Measurements from ENCODE around the gene CKAP4. TPM values are rescaled to one million over a fixed set of nuclear protein-coding genes. Genes with fewer than 3 reads are reported as not detected.

The CKAP4 gene
- total RNA-seq, 2 donors from 2014 or later, result 5.1 to 17.4 TPM

GRCh38 chr12:106281056-106281782 is 33.4 kb upstream of the CKAP4 start:
- DNase-seq (ENCODE audit: low spot score in 2 of 2) (no peak), ATAC-seq (no peak)
- Mint-ChIP-seq H3K36me3 (peaks cover 0 to 8% of the 10 kb centered on the region in 2 donors), H3K9me3 (no peaks in the 10 kb centered on the region), H3K27ac (no peak overlapping the region)

DNA sequence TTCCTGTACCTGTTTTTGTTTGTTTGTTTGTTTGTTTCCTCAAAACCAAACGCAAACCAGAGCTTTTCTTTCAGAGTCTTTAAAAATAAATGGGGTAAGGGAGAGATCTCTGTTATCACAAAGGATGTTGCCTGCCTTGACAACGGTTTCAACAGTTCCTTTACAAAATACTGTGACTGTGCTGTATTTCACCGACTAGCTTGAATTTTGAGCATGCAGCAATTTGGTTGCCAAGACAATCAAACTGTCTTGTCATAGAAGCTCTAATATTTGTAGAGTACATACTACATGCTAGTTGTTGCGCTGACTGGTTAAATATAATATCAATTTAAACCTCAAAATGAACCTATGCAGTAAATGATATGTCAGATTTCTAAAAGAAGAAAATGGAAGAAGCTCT is 32.3 kb upstream of the CKAP4 start:
- no peak overlapping the region for H3K27ac Mint-ChIP-seq
- DNase-seq (ENCODE audit: low spot score in 2 of 2) (no peak), ATAC-seq (no peak)
- H3K36me3 Mint-ChIP-seq, result peaks cover 0 to 8% of the 10 kb centered on the region in 2 donors
- H3K9me3 Mint-ChIP-seq, result no peaks in the 10 kb centered on the region

GRCh38 chr12:106276032-106276740 is 28.4 kb upstream of the CKAP4 start:
- DNase-seq (ENCODE audit: low spot score in 2 of 2) (no peak), ATAC-seq (peak in 1 of 2 donors; percentile 13)
- Mint-ChIP-seq H3K9me3 (no peaks in the 10 kb centered on the region), H3K27ac (no peak overlapping the region), H3K36me3 (no peaks in the 10 kb centered on the region)

DNA sequence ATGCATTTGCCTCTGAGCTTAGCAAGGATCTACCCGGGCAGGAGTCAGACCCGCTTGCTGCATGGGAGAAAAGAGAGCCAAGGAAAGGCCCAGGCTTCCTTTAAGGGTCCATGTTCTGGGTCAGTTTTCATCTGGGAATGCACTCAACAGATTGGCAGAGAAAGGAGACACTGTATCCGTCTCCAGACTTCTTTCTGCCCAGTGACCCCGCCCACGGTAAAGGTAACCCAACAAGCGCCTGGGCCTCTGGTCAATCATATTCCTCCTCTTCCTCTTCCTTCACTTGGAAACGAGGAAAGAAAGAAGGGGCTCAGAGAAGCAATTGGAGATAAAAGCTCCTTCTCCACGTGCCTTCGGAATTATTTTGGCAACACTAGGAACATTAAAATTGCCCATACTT is 27.6 kb upstream of the CKAP4 start:
- no peak for ATAC-seq
- H3K36me3 Mint-ChIP-seq, result no peaks in the 10 kb centered on the region

DNA sequence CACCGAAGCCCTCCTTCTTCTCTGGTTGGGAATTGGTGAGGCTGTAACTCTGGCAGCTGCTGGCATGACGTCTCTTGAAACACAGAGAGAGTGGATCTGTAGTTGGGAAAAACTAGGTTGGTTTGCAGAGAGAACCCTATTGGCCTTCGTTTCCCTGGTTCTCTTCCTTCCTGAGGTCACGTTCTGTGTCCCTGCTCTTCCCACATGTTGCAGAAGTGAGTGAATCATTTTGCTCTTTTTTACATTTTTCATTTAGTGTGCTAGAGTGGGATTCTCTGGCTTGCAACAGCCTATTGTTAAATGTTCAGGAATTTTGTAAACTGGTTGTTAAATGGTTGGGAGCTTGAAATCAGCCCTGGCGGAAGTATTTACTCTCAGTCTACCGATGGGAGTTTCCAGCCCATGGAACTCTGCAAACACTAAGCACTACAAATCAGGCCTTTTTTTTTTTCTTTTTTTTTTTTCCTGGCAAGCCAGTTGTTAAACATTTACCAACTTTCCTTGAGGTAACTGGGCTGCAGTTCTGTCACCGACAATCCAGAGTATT is 26.8 kb upstream of the CKAP4 start:
- Mint-ChIP-seq H3K27ac (no peak overlapping the region), H3K9me3 (no peaks in the 10 kb centered on the region), H3K36me3 (no peaks in the 10 kb centered on the region)
- DNase-seq (ENCODE audit: low spot score in 2 of 2) (no peak), ATAC-seq (no peak)

More for the DNA sequence above, 27.6 kb upstream of the CKAP4 start:
- DNase-seq (ENCODE audit: low spot score in 2 of 2), result no peak
- no peak overlapping the region for H3K27ac Mint-ChIP-seq
- H3K9me3 Mint-ChIP-seq, result no peaks in the 10 kb centered on the region

- DNase-seq (ENCODE audit: low spot score in 2 of 2), result no peak
- Mint-ChIP-seq H3K9me3 (no peaks in the 10 kb centered on the region), H3K27ac (no peak overlapping the region), H3K36me3 (no peaks in the 10 kb centered on the region)
- no peak for ATAC-seq
These were observed 26.2 kb upstream of the CKAP4 start for GRCh38 chr12:106274012-106274411.

- Mint-ChIP-seq H3K9me3 (no peaks in the 10 kb centered on the region), H3K27ac (no peak overlapping the region), H3K36me3 (no peaks in the 10 kb centered on the region)
- DNase-seq (ENCODE audit: low spot score in 2 of 2) (no peak), ATAC-seq (no peak)
These were observed 25.7 kb upstream of the CKAP4 start for GRCh38 chr12:106273491-106273890.

- no peaks in the 10 kb centered on the region for H3K9me3 Mint-ChIP-seq
- ATAC-seq (no peak), DNase-seq (ENCODE audit: low spot score in 2 of 2) (no peak)
- H3K27ac Mint-ChIP-seq, result no peak overlapping the region
- no peaks in the 10 kb centered on the region for H3K36me3 Mint-ChIP-seq
These were observed 24.0 kb upstream of the CKAP4 start for GRCh38 chr12:106271575-106272505.

GRCh38 chr12:106269150-106269771 is 21.4 kb upstream of the CKAP4 start:
- ATAC-seq, result no peak
- Mint-ChIP-seq H3K9me3 (no peaks in the 10 kb centered on the region), H3K27ac (no peak overlapping the region), H3K36me3 (no peaks in the 10 kb centered on the region)
- DNase-seq (ENCODE audit: low spot score in 2 of 2), result no peak

DNA sequence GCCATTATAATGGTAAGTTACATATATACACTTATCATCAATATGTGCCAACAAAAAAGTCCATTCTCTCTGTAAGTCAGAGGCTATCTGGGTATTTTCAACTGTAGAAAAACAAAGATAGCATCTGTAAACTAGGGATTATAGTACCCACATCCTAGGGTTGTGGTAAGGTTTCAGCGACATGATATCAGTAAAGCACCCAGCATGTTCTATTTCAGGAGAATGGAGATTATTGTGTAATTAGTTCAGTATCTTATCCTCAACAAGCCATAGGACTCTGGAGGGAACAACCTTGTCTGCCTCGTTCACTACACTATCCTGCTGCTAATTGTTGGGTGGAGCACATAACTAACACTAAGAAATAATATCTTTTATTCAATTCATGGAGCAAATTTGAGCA is 19.7 kb upstream of the CKAP4 start:
- ATAC-seq (no peak), DNase-seq (ENCODE audit: low spot score in 2 of 2) (no peak)
- Mint-ChIP-seq H3K36me3 (no peaks in the 10 kb centered on the region), H3K9me3 (no peaks in the 10 kb centered on the region), H3K27ac (no peak overlapping the region)

- no peak for DNase-seq (ENCODE audit: low spot score in 2 of 2)
- no peaks in the 10 kb centered on the region for H3K9me3 Mint-ChIP-seq
- ATAC-seq, result no peak
- H3K27ac Mint-ChIP-seq, result no peak overlapping the region
- H3K36me3 Mint-ChIP-seq, result no peaks in the 10 kb centered on the region
These were observed 17.3 kb upstream of the CKAP4 start for GRCh38 chr12:106265116-106265515.

DNA sequence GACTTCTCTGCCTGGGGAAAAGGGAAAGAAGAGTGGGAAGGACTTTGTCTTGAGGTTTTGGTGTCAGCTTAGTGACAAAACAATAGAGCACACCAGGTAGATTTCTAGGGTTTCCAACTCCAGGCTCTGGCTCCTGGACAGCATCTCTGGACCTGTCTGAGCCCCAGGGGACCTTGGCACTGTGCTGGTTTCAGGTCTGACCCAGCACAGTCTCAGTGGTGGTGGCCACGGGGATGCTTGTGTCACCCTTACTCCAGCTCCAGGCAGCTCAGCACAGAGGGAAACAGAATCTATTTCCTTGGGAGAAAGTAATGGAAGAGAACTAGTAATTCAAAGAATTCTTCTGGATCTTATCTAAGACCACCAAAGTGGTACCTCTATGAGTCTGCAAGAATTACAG is 11.1 kb upstream of the CKAP4 start:
- Mint-ChIP-seq H3K36me3 (no peaks in the 10 kb centered on the region), H3K9me3 (no peaks in the 10 kb centered on the region), H3K27ac (no peak overlapping the region)
- no peak for DNase-seq (ENCODE audit: low spot score in 2 of 2)
- no peak for ATAC-seq

GRCh38 chr12:106258226-106258625 is 10.4 kb upstream of the CKAP4 start:
- H3K9me3 Mint-ChIP-seq, result no peaks in the 10 kb centered on the region

GRCh38 chr12:106256524-106256923 is 8.7 kb upstream of the CKAP4 start:
- H3K27ac Mint-ChIP-seq, result no peak overlapping the region

More at GRCh38 chr12:106258226-106258625, 10.4 kb upstream of the CKAP4 start:
- no peak for DNase-seq (ENCODE audit: low spot score in 2 of 2)
- no peak overlapping the region for H3K27ac Mint-ChIP-seq
- ATAC-seq, result no peak
- no peaks in the 10 kb centered on the region for H3K36me3 Mint-ChIP-seq

DNA sequence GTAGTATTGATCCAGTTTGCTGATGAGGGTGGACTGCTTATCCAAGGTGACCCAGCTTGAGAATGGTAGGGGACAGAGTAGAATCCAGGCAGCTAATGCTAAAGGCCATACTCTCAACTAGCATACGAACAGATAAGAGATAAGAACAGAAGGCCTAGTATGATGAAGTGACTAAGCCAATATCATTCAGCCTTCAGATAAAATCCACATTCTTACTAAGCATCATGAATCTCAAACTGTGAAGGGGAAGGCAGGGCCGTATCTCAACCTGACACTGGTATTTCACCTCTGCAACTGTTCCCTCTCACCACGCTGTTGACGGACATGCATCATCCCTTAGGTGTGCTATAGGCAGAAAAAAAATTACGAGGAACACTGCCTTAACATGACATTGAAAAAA is 8.1 kb upstream of the CKAP4 start:
- H3K36me3 Mint-ChIP-seq, result no peaks in the 10 kb centered on the region
- ATAC-seq (no peak), DNase-seq (ENCODE audit: low spot score in 2 of 2) (no peak)
- H3K27ac Mint-ChIP-seq, result no peak overlapping the region
- no peaks in the 10 kb centered on the region for H3K9me3 Mint-ChIP-seq

More at GRCh38 chr12:106256524-106256923, 8.7 kb upstream of the CKAP4 start:
- DNase-seq (ENCODE audit: low spot score in 2 of 2), result no peak
- Mint-ChIP-seq H3K36me3 (no peaks in the 10 kb centered on the region), H3K9me3 (no peaks in the 10 kb centered on the region)
- no peak for ATAC-seq

- Mint-ChIP-seq H3K36me3 (no peaks in the 10 kb centered on the region), H3K27ac (no peak overlapping the region), H3K9me3 (no peaks in the 10 kb centered on the region)
- ATAC-seq (no peak), DNase-seq (ENCODE audit: low spot score in 2 of 2) (no peak)
These were observed 7.7 kb upstream of the CKAP4 start for GRCh38 chr12:106255493-106255892.

All from activated naive CD4-positive, alpha-beta T cell treated with anti-CD3 and anti-CD28 coated beads, Interleukin-2, amount 50 U/mL, for 72 hours (primary cell).